ENCODE data around the gene EMP1.

EMP1 gene

GRCh38 chr12:13196130-13196921 lies at the start of gene EMP1:
EMP1 (plus strand) TSS chr12:13196726; CDS start chr12:13211511, 14,785 bp downstream.
- DNase-seq (ENCODE audit: low read depth in 2 of 2), result peak; percentile 41 to 79

DNA sequence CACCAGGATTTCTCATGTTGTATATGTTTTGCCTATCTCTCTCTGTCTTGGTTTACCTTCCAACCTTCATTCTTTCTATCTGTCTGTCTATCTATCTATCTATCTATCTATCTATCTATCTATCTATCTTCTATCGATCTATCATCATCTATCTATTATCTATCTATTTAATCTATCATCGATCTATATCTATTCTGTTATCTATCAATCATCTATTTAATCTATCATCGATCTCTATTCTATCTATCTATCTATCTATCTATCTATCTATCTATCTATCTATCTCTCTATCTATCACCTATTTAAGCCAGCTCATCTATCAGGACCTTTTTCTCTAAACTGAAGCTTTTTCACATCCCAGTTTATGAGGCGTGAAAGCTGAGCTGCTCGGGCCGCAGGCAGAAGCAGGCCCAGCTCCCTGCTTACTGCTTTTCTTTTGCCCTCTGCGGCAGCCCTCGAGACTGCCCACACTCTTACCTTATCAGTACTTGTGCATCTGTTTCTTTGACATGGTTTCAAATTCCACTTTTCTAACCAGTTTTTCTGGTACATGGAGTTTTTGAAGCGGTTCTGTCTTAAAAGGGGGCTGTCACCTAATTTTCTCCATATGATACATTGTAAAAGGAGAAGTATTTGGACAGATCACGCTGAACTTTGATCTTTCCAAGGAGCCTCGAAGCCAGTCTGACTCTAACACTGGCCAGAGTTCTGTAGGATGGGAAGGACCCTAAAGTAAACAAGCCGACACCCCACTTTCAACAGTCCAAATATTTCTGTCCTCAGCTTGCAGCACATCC lies 48.6 kb upstream of the EMP1 start:
- DNase-seq (ENCODE audit: low read depth in 2 of 2), result no peak

- no peak for DNase-seq (ENCODE audit: low read depth in 2 of 2)
Measured at GRCh38 chr12:13148485-13148847, 48.1 kb upstream of the EMP1 start.

DNA sequence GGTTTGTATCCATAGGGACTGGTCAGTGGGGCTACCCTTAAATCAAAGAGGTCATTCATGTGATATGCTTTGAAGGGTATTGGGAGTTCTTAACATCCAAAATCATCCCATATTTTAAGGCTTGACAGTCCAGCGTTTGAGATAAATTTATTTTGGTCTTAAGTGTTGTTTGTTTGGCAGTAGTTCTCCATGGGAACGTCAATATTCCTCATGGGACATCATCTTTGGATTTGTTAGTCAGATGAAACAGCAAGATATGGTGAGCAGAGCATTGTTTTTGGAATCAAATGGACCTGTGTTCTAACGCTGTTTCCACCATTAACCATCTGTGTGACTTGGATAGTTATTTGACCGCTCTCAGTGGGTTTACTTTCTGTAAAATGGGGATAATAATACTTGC lies 47.1 kb upstream of the EMP1 start:
- no peak for DNase-seq (ENCODE audit: low read depth in 2 of 2)

DNA sequence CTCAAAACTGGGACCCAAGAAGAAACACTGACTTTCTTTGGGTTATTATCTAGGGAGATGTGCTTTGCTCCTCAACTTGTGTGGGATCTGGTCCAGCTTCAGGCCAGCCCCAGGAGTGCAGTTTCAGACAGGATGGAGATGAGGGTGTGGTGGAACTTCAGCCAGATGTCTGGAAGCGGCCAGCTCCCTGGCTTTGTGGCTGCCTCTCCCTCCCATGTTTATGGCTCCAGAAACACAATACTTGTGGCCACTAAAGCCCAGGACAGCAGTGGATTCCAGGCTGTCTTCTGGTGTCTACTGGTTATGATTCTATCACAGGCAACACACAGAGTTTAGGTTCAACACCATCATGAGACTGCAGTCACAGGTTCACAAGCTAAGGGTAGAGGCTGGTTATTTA lies 44.2 kb upstream of the EMP1 start:
- no peak for DNase-seq (ENCODE audit: low read depth in 2 of 2)

DNA sequence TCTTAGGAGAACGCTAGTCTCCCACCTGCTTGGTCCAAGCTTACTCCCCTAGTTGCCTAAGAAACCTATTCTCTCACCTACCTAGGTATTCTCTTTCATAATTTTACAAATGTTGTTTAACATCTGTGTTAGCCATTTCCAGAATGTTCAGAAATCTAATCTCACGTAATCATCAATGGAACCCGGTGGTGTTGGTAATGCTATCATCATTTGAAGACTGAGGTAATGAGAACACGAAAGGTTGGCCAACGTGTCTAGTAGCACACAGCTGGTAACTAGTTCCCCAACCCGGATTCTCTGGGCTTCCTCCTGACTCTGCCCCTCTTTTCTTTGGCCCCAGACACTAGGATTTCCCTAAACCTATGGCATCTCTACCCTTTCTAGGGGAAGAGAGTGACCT lies 43.8 kb upstream of the EMP1 start:
- no peak for DNase-seq (ENCODE audit: low read depth in 2 of 2)

- no peak for DNase-seq (ENCODE audit: low read depth in 2 of 2)
Measured at GRCh38 chr12:13153180-13153579, 43.3 kb upstream of the EMP1 start.

- DNase-seq (ENCODE audit: low read depth in 2 of 2), result no peak
Measured at GRCh38 chr12:13154027-13154538, 42.4 kb upstream of the EMP1 start.

DNA sequence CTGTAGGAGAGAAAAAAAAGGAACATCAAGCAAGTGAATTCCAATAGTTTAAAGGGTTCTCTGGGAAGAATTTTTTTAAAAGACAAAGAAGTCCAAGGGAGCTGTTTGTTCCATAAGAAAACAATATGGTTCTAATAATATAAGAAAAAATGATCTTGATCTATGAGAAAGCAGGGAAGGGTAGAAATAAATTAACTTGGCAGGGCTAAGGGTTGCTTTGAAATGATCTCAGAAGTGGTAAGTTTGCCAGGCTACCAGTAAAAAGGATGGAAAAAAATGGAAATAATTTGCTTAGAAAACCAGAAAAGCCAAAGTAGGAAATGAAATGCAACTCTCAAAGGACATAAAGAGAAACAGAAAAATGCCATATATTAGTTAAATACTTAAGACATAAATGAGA lies 41.7 kb upstream of the EMP1 start:
- DNase-seq (ENCODE audit: low read depth in 2 of 2), result no peak

DNA sequence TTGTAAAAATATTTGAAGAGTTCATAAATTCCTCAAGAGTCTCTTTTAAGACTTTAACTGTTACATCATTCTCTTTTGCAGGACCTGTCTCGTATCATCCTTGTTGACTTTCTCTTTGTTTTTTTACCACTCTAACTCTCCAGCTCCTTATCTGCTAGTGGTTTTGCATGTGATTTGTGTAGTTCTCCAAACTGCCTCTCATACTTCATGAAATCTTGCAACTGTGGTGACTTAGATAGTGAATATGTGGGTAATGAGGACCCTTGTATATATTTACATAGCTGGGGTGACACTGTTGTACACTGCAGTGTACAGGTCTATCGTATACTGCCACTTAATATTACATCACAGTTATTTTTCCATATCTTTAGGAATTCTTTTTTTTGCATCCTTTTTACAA lies 40.2 kb upstream of the EMP1 start:
- DNase-seq (ENCODE audit: low read depth in 2 of 2), result no peak

- no peak for DNase-seq (ENCODE audit: low read depth in 2 of 2)
Measured at GRCh38 chr12:13161172-13161571, 35.4 kb upstream of the EMP1 start.

GRCh38 chr12:13162904-13163303 lies 33.6 kb upstream of the EMP1 start:
- no peak for DNase-seq (ENCODE audit: low read depth in 2 of 2)

- DNase-seq (ENCODE audit: low read depth in 2 of 2), result no peak
Measured at GRCh38 chr12:13163868-13164635, 32.5 kb upstream of the EMP1 start.

- no peak for DNase-seq (ENCODE audit: low read depth in 2 of 2)
Measured at GRCh38 chr12:13164921-13165616, 31.5 kb upstream of the EMP1 start.

DNA sequence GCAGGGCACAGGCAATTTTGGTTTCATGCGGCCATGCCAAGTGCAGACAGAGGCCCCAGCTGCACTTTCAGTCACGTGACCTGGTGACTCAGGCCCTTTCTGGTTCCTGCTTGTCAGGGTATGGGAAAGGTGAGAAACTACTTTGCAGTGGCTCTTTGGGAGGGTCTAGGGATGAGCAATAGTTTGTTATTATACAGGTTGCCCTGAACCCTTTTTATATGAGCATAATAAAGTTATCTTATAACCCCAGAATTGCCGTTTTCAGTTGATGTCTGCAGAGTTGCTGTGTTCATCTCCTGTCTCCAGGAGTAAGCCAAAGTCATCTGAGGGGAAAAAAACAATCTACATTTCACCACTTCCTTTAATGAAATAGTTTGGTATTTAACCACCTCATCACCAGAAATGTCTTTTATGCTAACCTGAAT lies 30.9 kb upstream of the EMP1 start:
- DNase-seq (ENCODE audit: low read depth in 2 of 2), result peak; percentile 54 to 58

DNA sequence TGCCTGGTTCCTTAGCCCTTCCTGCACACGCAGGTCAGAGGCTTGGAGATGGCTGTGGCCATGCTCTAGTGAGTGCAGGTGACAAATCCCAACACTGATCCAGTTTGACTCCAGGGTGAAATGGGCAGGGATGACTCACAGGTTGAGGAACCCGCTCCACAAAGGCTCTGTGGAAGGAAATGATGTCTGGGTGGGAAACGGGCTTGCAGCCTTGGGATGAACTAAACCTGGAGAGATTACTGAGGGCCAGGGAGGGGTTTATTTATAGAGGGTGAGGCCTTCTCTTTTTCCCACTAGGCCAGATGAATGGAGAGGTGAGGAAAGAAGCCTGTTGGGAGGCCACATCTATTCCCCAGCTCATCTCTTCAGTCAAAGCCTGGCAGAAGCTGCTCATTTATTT lies 29.3 kb upstream of the EMP1 start:
- no peak for DNase-seq (ENCODE audit: low read depth in 2 of 2)

- DNase-seq (ENCODE audit: low read depth in 2 of 2), result no peak
Measured at GRCh38 chr12:13167906-13168305, 28.6 kb upstream of the EMP1 start.

GRCh38 chr12:13169272-13169671 lies 27.3 kb upstream of the EMP1 start:
- DNase-seq (ENCODE audit: low read depth in 2 of 2), result no peak

DNA sequence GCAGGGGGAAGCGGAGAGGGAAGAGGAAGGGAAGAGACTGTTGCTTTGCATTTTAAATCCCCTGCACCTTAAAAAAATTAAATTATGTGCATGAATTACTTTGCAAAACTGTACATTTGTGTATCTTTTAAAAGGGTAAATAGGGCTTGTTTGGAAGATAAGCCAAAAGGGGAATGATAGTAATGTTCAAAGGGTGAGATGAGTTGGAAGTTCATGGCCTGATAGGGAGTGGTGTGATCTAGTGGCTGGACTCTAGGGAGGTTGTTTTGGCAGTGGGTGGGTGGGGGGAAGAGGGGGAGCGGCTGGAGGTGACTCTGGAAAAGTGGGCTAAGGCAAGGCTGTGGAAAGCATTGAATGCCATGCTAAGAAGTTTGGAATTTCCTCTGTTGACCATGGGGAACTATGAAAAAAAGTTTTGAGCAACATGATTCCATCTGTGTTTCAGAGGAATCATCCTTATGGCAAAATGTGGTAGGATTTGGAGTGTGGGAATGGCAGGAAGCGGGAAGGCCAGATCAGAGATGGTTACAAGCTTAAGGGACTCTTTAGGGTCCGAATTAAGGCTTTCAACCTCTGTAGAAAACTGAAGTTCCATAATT lies 25.5 kb upstream of the EMP1 start:
- DNase-seq (ENCODE audit: low read depth in 2 of 2), result no peak

DNA sequence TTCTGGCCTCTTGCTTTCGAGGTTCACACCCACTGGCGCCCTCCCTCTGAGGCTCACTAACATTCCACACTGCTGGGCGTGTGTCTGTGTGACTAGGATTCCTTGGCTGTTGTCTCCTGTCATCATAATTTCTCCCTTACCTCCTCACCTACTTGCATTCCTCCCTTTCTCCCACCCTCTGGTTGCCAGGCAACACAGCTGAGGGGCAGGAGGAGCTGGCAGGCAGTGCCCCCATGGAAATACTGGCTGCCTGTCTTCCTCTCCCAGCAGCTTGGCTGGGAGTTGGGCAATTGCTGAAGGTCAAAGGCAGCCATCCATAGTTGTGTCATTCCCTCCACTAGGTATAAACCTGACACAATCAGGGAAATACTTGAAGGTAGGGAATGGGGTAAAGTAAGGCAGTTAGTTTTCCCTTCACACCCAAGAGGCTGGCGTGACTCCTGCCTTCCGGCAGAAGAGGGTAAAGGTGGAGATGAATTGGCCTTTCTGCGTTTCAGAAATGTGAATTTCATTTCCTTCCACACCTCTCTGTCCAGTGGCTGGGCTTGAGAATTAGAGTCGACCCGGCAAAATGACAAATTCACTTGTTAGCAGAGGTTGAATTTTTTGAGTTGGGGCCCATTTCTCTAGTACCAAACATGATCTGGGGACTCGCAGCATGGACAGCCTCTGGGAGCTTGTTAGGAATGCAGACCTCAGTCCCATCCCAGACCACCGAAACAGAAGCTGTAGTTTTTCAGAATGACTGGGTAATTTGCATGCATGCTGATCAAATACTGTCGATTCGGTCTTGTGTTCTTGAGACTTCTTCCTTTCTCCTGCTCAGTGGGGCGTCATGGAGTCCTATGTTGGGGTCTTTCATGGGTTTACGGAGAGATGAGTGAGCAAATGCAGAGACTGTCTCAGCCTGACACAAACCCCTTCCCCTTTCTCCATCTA lies 24.3 kb upstream of the EMP1 start:
- no peak for DNase-seq (ENCODE audit: low read depth in 2 of 2)
